Neural cell (in vitro differentiated cells): ENCODE data around the gene RTL1.

Source experiments
- CTCF ChIP-seq: fragments of 450-650 bp; IDR thresholded peaks from 2 replicates; pipeline ENCODE4 v1.5.1; 2014; ENCODE audit warnings: antibody characterized with exemption, mild to moderate bottlenecking, moderate library complexity; ENCODE audit not compliant: poor library complexity, severe bottlenecking
- EP300 ChIP-seq: fragments of 450-650 bp; conservative IDR thresholded peaks from 2 replicates; pipeline ENCODE4 v1.6.1; 2014; ENCODE audit warnings: antibody characterized with exemption, mild to moderate bottlenecking, moderate library complexity; ENCODE audit not compliant: poor library complexity, severe bottlenecking
- EZH2 ChIP-seq: fragments of 200-600, 300-800 bp; shearing (Covaris generic), sonication (generic); IDR thresholded peaks from 2 replicates; pipeline ENCODE4 v1.6.1; 2014; ENCODE audit warnings: antibody characterized with exemption, low read length, borderline replicate concordance, mild to moderate bottlenecking; ENCODE audit not compliant: insufficient read depth, poor library complexity, severe bottlenecking
- MXI1 ChIP-seq: fragments of 450-650 bp; conservative IDR thresholded peaks from 2 replicates; pipeline ENCODE4 v1.6.1; 2014; ENCODE audit warnings: antibody characterized with exemption, mild to moderate bottlenecking; ENCODE audit not compliant: poor library complexity, severe bottlenecking
- POLR2AphosphoS5 ChIP-seq: IDR thresholded peaks from 2 replicates; pipeline ENCODE4 v1.6.1; 2012
- RAD21 ChIP-seq: fragments of 450-650 bp; conservative IDR thresholded peaks from 2 replicates; pipeline ENCODE4 v1.6.1; 2014; ENCODE audit warnings: antibody characterized with exemption, mild to moderate bottlenecking, moderate library complexity
- REST ChIP-seq: IDR thresholded peaks from 2 replicates; pipeline ENCODE4 v1.6.1; 2012; ENCODE audit warnings: borderline replicate concordance
- SMC3 ChIP-seq: fragments of 450-650 bp; conservative IDR thresholded peaks from 2 replicates; pipeline ENCODE4 v1.6.1; 2014; ENCODE audit warnings: antibody characterized with exemption, mild to moderate bottlenecking, moderate library complexity; ENCODE audit not compliant: poor library complexity
- TAF1 ChIP-seq: IDR thresholded peaks from 2 replicates; pipeline ENCODE4 v1.6.1; 2012; ENCODE audit warnings: low read depth

- TF ChIP-seq RAD21 (no peak), POLR2AphosphoS5 (no peak), CTCF (no peak), EZH2 (no peak), SMC3 (no peak), REST (no peak), MXI1 (no peak), TAF1 (no peak), EP300 (no peak)
Measured at GRCh38 chr14:100880271-100881101, 23.0 kb downstream of the RTL1 start.
